ENCODE data around the gene ACVRL1.

The ACVRL1 gene

GRCh38 chr12:51917746-51918453 lies 10.6 kb downstream of the ACVRL1 start:
- no peak for DNase-seq

DNA sequence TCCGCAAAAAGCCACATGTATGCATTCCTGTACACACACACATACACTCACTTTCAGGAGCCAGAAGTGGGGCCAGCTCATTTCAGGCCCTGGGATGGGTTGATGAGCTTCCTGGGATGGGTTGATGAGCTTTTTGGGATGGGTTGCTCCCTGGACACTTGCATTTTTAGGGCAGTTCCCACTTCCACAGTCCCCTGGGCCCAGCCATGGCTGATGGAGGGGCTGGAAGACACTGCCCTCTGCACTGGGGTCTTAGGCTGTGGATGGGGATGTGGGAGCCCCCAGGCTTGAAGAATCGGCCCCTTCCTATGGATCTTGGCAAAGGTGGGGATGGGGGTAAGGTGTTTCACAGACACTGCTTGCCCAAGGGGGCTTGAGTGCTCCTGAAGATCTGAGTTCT lies 12.7 kb downstream of the ACVRL1 start:
- no peak for DNase-seq

DNA sequence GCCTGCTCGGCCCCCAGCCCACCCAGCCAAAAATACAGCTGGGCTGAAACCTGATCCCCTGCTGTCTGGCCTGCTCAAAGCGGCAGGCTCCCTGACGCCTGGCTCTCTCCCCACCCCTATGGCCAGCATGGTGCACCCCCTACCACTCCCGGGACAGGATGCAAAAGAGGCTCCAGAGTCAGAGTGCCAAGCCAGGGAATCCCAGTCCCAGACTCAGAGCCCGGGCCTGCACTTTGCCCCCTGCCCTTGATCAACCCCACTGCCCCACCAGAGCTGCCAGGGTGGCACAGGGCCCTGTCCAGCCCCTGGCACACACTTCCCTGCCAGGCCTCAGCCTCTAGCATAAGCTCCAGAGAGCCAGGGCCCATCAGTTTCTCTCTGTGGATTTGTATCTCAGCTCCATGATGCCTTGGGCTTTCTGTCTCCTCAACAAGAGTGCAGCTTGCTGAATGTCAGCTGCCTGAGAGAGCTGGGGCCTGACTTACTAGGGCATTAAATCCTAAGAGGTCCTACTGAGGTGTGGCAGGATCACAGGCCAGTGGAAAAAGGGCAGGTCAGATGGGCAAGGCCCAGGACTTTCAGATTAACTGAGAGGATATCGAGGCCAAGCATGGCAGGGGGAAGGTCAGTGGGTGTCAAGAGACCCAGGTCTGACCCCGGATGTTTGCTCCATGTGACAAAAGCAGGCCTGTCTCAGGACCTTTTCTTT lies 13.9 kb downstream of the ACVRL1 start:
- DNase-seq: no peak

GRCh38 chr12:51922146-51922545 lies 14.8 kb downstream of the ACVRL1 start:
- DNase-seq: no peak

GRCh38 chr12:51922762-51923505 lies 15.6 kb downstream of the ACVRL1 start:
- no peak for DNase-seq

DNA sequence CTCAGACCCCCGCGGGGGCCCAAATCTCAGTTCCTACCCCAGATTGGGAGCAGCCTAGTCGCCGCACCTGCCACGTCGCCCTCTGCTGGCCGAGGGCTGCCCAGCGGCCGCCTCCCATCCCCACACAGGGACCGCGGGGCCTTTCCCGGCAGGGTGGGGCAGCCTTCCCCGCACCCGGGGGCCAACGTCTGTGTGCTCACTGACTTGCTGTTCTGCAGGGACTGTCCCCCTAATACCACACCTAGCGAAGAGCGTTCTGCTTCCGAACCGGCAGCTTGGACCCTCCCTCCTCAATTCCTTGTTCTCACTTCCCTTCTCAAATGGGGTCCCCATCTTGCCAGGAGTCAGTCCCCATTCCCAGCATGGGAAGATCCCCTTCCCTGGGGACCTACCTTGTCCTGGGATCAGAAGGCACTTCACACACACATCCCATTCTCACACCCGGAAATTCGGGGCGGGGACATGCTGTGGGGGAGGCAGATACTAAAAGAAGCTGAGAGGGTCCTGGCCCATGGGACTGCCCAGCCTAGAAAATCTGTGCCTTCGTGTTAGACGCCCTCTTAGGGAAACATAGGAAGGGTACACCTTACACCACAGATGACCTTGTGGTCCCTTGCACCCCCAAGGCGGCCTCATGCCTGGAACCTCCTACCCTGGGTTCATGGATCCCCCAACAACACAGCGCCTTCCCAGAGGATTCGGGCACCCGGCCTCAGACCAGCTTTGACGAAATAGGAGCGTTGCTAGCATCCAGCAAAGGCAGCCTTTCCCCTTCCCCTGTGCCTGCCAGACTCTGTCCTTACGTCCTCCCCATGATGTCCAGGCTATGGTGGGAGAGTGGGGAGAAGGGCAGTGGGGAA lies 16.4 kb downstream of the ACVRL1 start:
- no peak for DNase-seq

DNA sequence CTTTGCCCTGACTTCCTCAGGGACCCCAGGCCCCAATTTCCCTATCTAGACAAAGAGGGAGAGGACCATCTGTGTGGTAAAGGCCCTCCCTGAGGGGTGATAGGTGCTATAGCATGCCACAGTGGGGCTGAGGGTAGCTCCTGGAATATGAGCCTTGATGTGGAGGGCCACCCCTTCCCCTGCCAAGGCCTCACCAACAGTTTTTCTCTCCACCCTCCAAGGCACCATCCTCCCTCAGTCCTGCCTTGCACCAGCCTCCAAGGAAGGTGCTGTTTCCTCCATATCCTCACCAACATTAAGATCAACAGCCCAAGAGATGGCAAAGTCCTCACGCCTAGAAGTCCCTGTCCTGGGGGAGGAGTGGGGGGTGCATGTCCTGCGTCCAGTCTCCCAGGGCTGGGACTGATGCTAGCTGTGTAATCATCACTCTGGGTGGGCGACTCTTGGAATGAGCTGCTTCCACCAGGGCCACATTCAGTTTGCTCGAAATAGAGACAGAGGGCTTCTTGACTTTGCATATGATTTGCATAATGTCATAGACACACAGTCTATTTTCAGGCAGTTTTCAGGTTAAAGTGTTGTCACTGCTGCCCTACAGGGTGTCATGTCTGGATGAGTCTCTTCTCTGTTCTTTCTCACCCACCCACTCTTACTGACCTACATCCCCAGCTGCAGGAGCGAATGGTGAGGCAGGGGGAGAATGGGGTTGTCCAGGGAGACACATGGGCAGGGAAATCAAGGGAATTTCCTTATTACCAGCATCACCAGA lies 17.4 kb downstream of the ACVRL1 start:
- DNase-seq: no peak

DNA sequence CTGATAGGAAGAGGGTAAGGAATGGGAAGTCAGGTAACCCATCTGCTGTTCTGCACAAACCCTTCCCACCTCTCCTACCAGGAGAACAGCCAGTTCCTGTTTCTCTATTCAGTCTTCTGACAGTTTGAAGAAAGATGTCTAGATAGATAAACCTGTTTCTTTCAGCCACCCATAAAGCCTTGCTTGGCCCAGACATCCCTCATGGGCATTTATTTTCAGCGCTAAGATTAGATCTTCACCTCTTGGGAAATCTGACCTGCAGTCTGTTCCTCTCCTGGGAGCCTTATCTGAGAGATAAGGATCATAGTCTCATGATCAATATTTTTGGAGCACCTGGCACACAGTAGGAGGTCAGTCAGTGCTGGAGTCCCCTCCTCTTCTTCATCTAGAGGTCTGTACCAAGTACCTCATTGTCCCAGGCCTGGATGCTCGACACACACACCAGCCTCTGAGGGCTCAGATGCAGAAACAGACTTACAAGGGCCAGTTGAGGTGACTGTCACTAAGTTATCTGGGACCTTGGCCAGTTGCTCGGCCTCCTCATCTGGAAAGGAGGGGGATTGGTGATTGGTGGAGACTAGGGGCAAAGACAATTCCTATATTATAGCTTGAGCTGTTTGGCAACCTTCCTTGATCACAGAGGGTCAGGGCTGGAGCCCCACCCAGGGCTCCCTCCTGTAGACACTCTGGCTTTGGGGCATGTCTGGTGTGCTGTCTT lies 18.2 kb downstream of the ACVRL1 start:
- DNase-seq: no peak

- no peak for DNase-seq
These were observed 18.8 kb downstream of the ACVRL1 start for GRCh38 chr12:51926064-51926632.

DNA sequence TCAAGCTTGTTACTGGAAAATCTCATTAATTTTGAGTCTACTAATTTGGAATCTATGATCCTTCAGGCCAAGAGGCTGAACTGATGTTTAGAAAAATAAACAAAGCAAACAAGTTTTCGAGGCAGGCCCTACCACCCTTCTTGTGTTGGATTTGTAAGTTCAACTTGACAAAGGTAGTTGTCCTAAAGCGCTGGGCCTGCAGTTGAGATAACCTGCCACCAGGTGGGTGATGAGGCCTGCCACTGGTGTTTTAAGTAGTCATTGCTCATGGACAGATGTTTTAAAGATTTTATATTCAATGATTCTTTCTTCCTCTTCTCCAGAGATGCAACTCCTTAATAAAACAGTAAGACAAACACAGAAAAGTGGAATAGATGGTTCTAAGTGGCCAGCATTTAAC lies 19.4 kb downstream of the ACVRL1 start:
- no peak for DNase-seq

GRCh38 chr12:51932218-51933076 lies 25.1 kb downstream of the ACVRL1 start:
- no peak for DNase-seq

DNA sequence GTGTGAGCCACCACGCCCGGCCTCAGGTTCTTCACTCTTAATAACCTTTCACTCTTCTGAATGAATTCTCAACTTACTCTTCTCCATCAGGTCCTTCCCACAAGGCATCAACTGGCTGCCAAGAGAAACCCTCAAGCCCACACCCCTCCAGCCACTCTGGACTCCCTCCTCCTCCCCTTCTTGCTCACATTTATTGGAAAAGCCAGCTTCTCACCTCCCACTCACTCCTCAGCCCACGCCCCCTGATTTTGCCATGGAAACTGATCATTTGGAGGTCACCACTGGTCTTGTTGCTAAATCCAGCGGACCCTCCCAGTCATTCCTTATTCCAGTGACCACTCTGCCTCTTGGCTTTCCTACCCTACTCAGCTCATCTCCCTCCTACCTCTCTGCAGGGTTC lies 26.8 kb downstream of the ACVRL1 start:
- no peak for DNase-seq

DNA sequence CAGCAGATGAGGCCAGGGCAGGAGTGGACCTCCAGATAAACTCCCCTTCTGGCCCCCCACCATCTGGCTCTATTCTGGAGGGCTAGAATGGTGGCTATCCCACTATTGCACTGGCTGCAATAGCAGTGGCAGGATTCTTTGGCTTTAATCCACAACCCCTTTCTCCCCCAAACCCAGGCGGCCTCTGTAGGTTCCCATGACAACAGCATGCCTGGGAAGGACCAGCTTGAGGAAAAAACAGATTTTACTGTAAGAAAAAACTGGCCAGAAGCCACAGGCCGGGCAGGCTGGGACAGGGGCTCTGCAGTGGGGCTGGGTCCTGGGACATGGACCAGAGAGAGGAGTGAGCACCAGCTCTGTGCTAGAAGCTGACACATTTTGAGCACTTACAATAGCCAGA lies 30.6 kb downstream of the ACVRL1 start:
- DNase-seq: no peak

DNA sequence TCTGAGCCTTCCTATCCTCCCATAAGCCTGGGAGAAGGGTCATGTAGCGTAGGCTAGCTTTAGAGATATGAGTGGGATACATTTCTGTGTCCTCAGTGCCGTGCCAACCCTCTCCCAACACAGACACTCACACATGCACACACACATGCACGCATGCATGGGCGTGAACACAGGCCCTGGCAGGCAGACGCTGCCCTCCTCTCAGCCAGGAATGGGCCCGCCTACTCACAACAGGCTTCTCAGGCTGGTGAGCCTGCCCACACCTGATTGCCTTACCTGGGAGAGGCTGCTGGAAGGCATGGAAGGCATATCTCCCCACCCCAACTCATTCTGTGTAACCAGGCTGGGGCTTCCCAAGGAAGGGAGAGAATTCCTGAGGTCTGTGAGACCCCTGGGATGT lies 31.4 kb downstream of the ACVRL1 start:
- no peak for DNase-seq

GRCh38 chr12:51941011-51941581 lies 33.8 kb downstream of the ACVRL1 start:
- DNase-seq: no peak

- no peak for DNase-seq
These were observed 34.3 kb downstream of the ACVRL1 start for GRCh38 chr12:51941604-51942003.

DNA sequence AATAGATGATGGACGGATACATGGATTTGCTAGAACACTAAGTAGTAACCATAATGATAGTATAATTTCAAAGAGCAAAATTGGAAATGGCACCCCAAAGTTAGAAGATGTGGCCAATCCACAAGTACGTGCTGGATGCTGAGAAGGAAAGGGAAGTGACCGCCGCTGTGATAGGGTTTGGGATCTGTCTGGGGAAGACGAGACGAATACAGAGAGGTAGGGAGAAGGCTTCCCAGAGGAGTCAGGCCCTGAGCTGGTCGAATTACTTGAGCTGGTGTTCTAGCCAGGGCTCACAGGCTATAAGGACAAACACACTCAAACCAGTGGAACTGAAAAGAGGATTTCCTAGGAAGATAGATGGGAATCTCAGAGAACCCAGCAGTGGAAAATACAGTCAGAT lies 34.8 kb downstream of the ACVRL1 start:
- DNase-seq: no peak

- no peak for DNase-seq
These were observed 35.2 kb downstream of the ACVRL1 start for GRCh38 chr12:51942501-51943000.

GRCh38 chr12:51943346-51943745 lies 36.0 kb downstream of the ACVRL1 start:
- DNase-seq: no peak
